NCI-H526 treated with DMSO at 0.1 percent for 48 hours (cell line): Measurements from ENCODE around the gene PSMD2.
"Not testable (repeated sequence)": the region's sequence is repeated elsewhere in the genome, so short reads cannot be mapped to it uniquely, and the experiment has no call there.

Experiments used
- DNase-seq: peaks from one replicate; lab custom pipeline; 2025; lab: John Stamatoyannopoulos, UW

The PSMD2 gene

DNA sequence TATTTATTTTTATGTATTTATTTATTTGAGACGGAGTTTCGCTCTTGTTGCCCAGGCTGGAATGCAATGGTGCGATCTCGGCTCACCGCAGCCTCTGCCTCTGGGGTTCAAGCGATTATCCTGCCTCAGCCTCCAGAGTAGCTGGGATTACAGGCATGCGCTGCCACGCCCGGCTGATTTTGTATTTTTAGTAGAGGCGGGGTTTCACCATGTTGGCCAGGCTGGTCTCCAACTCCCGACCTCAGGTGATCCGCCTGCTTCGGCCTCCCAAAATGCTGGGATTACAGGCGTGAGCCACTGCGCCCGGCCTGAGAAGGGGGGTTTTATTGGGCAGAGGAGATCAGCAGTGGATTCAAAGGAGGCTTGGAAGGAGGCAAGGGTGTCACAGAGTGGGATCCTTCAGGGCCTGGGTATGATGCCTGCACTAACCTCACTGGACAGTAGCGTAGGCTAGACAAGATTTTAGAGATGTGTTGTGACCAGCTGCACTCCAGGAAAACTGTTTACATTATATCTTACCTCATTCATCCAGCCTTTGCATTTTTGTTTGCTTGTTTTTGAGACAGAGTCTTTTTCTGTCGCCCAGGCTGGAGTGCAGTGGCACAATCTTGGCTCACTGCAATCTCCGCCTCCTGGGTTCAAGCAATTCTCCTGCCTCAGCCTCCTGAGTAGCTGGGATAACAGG is 40.6 kb downstream of the PSMD2 start:
- not testable (repeated sequence) for DNase-seq

DNA sequence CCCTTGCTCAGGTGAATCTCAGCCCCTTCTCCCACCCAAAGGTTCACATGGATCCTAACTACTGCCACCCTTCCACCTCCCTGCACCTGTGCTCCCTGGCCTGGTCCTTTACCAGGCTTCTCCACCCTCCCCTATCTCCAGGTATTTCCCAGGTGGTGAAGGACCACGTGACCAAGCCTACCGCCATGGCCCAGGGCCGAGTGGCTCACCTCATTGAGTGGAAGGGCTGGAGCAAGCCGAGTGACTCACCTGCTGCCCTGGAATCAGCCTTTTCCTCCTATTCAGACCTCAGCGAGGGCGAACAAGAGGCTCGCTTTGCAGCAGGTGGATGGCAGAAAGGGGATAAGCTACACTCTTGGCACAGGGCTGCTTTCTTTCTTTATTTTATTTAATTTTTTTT is 42.9 kb downstream of the PSMD2 start:
- no peak for DNase-seq

DNA sequence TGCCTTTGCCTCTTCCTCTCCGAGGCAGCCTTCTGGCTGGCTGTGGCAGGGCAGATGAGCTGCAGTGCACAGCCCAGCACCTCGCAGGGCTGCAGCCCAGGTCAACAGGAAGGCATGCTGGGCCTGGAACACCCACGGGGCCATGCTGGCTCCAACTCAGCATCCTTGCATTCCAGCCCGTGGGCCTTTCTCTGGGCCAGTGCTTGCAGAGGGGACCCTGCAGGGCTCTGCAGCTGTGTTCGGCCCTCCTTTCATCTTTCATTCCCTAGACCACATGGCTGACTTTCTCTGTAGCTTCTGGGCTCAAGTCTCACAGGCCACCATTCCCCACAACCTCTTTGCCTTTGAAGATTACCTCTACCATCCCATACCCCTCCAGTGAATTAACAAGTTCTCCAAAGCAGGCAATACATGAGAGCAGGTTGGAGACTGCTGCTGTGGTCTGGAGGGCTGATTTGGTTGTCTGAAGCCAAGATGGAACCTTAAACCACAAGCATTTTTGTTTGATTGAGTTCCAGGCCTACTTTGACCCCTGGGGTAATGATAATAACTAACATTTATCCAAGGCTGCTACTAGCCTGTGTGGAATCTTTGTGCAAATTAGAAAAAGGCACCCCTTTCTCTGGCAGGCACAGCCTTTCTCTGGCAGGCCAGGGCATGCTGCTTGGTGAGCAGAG is 44.3 kb downstream of the PSMD2 start:
- no peak for DNase-seq

DNA sequence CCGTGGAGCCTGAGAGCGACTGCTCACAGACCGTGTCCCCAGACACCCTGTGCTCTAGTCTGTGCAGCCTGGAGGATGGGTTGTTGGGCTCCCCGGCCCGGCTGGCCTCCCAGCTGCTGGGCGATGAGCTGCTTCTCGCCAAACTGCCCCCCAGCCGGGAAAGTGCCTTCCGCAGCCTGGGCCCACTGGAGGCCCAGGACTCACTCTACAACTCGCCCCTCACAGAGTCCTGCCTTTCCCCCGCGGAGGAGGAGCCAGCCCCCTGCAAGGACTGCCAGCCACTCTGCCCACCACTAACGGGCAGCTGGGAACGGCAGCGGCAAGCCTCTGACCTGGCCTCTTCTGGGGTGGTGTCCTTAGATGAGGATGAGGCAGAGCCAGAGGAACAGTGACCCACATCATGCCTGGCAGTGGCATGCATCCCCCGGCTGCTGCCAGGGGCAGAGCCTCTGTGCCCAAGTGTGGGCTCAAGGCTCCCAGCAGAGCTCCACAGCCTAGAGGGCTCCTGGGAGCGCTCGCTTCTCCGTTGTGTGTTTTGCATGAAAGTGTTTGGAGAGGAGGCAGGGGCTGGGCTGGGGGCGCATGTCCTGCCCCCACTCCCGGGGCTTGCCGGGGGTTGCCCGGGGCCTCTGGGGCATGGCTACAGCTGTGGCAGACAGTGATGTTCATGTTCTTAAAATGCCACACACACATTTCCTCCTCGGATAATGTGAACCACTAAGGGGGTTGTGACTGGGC is 45.7 kb downstream of the PSMD2 start:
- peak; percentile 35 for DNase-seq

DNA sequence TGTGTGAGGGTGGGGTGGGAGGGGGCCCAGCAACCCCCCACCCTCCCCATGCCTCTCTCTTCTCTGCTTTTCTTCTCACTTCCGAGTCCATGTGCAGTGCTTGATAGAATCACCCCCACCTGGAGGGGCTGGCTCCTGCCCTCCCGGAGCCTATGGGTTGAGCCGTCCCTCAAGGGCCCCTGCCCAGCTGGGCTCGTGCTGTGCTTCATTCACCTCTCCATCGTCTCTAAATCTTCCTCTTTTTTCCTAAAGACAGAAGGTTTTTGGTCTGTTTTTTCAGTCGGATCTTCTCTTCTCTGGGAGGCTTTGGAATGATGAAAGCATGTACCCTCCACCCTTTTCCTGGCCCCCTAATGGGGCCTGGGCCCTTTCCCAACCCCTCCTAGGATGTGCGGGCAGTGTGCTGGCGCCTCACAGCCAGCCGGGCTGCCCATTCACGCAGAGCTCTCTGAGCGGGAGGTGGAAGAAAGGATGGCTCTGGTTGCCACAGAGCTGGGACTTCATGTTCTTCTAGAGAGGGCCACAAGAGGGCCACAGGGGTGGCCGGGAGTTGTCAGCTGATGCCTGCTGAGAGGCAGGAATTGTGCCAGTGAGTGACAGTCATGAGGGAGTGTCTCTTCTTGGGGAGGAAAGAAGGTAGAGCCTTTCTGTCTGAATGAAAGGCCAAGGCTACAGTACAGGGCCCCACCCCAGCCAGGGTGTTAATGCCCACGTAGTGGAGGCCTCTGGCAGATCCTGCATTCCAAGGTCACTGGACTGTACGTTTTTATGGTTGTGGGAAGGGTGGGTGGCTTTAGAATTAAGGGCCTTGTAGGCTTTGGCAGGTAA is 46.5 kb downstream of the PSMD2 start:
- peak; percentile 42 for DNase-seq

- no peak for DNase-seq
These were observed 47.6 kb downstream of the PSMD2 start for GRCh38 chr3:184346480-184347190.

- no peak for DNase-seq
These were observed 48.4 kb downstream of the PSMD2 start for GRCh38 chr3:184347321-184348056.

DNA sequence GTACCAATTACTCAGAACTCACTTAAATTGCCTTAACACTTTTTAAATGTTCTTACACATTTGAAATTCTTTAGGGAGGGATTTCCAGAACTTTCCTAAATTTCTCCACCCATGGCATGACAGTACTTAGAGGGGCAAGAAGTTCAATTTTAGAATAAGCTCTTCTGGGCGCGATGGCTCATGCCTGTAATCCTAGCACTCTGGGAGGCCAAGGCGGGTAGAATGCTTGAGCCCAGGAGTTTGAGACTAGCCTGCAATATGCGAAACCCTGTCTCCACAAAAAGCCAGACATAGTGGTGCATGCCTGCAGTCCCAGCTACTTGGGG is 49.0 kb downstream of the PSMD2 start:
- DNase-seq, result no peak

DNA sequence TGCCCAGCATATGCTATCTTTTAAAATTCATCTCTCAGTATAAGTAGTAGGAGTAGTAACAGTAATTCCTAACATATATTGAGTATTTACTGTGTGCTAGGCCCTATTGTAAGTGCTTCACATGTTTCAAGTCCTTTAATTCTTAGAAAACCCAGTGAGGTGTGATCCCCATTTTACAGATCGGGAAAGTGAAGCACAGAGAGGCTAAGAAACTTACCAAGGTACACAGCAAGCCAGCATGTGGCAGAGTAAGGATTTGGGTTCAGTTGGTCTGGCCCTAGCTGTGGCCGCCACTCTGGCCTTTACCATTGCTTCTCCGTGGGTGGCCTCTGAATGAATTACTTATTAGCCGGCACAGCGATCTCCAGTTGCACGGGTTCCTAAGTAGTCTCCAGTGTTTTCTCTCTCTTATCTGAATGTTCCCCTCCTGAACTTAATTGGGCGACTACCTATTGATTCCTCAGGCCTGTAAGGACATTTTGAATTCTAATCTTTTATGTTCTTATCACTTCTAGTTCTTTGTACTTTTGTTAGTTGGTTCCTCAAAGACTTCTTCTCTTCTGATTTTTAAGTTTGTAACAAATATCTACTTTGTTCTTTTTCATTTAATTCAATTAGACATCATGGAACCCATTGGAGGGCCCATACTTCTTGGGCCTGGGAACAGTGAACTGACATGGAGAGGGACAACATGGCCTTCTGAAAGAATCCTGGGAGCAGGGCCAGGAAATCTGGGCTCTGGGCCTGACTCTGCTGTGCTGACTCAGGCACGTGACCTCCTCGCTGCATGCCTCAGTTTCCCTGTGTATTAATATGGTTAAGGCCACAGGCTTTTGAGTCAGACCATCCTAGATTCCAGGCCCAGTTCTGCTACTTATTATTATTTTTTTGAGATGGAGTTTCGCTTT is 50.8 kb downstream of the PSMD2 start:
- no peak for DNase-seq

- DNase-seq, result no peak
These were observed 51.6 kb downstream of the PSMD2 start for GRCh38 chr3:184350618-184351017.

- DNase-seq, result no peak
These were observed 52.6 kb downstream of the PSMD2 start for GRCh38 chr3:184351511-184352148.

GRCh38 chr3:184352149-184352785 is 53.2 kb downstream of the PSMD2 start:
- no peak for DNase-seq

GRCh38 chr3:184352897-184353545 is 54.0 kb downstream of the PSMD2 start:
- DNase-seq, result no peak

DNA sequence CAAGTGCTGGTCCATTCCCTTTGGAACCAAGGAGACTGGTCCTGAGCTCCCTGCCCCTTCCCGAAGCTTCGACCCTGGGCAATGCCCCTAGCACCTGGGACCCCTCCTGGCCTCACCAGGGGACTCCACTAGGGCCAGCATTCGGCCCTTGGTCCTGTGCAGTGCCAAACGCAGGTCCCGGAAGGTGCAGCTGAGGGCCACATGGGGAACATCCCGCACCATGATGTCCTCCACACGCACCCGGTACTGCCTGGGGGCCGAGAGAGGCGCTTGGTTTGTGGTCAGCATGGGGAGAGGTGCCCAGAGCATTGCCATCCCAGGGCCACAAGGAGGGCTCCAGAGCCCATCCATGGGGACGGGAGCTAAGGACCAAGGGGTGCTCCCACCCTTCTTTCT is 54.5 kb downstream of the PSMD2 start:
- DNase-seq, result no peak

DNA sequence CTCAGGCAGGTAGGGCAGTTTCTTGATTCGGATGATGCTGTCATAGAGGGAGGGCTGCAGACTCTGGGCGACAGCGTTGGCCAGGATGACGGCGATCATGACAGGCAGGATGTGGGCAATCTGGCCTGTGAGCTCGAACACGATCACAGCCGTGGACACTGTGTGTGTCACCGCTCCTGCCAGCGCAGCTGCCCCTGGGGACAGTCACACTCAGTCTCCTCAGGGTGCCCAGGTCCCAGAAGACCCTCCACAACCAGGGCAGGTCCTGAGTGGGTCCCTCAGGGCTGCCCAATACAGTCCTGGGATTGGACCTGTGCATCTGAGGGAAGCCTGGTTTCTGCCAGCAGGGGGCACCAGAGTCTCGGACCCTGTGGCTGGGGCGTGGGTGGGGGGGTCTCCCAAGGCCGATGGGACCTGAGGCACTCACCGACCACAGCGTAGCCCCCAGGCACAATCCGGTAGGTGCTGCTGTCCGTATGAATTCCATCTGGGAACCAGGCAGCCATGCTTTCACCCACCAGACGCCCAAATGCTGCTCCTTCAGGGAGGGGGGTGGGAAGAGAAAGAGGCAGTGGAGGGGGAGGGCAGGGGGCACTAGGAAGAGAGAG is 55.2 kb downstream of the PSMD2 start:
- no peak for DNase-seq

DNA sequence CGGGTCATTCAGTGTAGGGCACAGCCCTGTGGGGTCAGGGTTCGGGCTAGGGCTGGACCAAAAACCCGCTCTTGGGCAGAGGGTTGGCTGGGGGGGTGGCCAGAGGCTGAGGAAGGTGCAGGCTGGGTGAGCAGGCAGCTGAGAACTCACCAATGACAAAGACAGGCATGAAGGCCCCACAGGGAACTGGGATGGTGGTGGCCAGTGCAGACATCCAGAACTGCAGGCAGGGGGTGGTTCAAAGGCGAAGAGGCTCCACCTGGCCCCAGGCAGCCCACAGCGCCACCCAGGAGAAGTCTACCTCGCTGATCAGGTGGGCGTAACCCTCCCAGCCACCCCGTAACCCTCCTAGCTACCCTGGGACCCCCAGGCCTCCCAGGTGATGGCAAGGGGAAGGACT is 55.7 kb downstream of the PSMD2 start:
- no peak for DNase-seq

- DNase-seq, result no peak
These were observed 56.4 kb downstream of the PSMD2 start for GRCh38 chr3:184355261-184356040.
